Measurements from ENCODE around the gene LCE1F. TPM values are rescaled to one million over a fixed set of nuclear protein-coding genes. Genes with fewer than 3 reads are reported as not detected.
A peak's percentile ranks its signal among the peaks of the same experiment; 100 is the strongest.

Gene LCE1F
- total RNA-seq, 1 experiment from 2014 or later = not detected

DNA sequence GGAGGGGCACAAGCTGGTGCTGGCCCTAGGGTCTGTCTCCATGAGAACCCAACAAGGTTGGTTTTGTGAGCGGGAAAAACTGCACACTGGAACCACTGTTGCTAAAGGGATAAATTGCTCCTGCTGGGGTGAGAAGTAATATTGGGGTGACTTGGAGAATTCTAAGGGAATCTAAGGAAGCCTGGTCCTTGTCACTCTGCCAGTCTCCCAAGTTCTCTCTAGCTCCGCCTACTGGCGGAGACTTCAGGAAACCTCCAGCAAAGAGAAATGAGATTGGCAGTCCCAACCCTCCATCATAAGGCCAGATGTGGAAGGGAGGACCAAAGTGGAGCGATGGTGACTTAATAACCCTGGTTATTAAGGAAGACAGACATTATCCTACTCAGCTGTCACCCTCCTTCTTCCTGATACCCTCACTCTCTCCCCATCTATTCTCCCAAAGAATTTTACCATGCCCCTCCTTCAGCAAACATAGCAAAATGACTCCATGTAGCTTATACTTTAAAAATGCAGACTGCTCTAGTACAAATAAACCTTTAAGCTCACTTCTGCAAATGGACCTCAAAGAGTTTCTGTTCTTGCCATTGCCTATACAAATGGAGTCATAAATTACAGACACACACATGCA lies 2.7 kb downstream of the LCE1F start:
- no peaks in the 10 kb centered on the region for H3K36me3 ChIP-seq (ENCODE audit: control insufficient read depth in 1 of 2, insufficient read depth in 2 of 2, low read length in 2 of 2)
- POLR2A ChIA-PET = no interaction called here
- no peaks in the 10 kb centered on the region for H3K4me1 ChIP-seq (ENCODE audit: control insufficient read depth in 1 of 2, insufficient read depth in 2 of 2, low read length in 2 of 2)
- RAD21 ChIA-PET (ENCODE audit: low non-redundant PET in 1 of 2, low total read pairs in 2 of 2, uncharacterized antibody in 2 of 2, unreplicated experiment in 2 of 2) = no interaction called here
- H3K4me3 ChIP-seq (replicated peaks in 1 of 2; ENCODE audit: low read depth in 1 of 2, low read length in 2 of 2) = no peak overlapping the region
- no peaks in the 10 kb centered on the region for H3K9me2 ChIP-seq (ENCODE audit: insufficient read depth)
- H3K4me2 ChIP-seq (ENCODE audit: low read length) = no peak overlapping the region
- CTCF ChIA-PET = interaction anchor here (1.0 to 1.5 kb wide), 4 partner anchors 9 to 93 kb away, joined by 3 to 6 read pairs (median 4); partner anchors contain the start of gene LCE1E
- TF ChIP-seq TCF7L2 (IDR thresholded peaks at IDR 0.05; ENCODE audit: borderline replicate concordance, extremely low read depth, insufficient read depth, insufficient read length) (no peak), SP1 (IDR thresholded peaks at IDR 0.05; ENCODE audit: low read depth) (no peak), CBX3 (IDR thresholded peaks at IDR 0.05; ENCODE audit: low read depth) (no peak), YY1 (IDR thresholded peaks at IDR 0.05; ENCODE audit: extremely low read depth, insufficient replicate concordance, low read depth, low read length) (no peak), CTCF (IDR thresholded peaks at IDR 0.05 in 2 of 3, conservative IDR thresholded peaks at IDR 0.05 in 1 of 3; ENCODE audit: borderline replicate concordance in 1 of 3, insufficient read depth in 1 of 3, low read depth in 2 of 3, low read length in 2 of 3) (peak in 2 of 3 experiments; percentile 68 to 77; a peak in 4 of 6 replicates), CEBPB (IDR thresholded peaks at IDR 0.05; ENCODE audit: low read depth) (no peak), ZBTB33 (IDR thresholded peaks at IDR 0.05; ENCODE audit: extremely low read depth, insufficient replicate concordance, low read length) (no peak)
- TF ChIP-seq, protein P1, sequence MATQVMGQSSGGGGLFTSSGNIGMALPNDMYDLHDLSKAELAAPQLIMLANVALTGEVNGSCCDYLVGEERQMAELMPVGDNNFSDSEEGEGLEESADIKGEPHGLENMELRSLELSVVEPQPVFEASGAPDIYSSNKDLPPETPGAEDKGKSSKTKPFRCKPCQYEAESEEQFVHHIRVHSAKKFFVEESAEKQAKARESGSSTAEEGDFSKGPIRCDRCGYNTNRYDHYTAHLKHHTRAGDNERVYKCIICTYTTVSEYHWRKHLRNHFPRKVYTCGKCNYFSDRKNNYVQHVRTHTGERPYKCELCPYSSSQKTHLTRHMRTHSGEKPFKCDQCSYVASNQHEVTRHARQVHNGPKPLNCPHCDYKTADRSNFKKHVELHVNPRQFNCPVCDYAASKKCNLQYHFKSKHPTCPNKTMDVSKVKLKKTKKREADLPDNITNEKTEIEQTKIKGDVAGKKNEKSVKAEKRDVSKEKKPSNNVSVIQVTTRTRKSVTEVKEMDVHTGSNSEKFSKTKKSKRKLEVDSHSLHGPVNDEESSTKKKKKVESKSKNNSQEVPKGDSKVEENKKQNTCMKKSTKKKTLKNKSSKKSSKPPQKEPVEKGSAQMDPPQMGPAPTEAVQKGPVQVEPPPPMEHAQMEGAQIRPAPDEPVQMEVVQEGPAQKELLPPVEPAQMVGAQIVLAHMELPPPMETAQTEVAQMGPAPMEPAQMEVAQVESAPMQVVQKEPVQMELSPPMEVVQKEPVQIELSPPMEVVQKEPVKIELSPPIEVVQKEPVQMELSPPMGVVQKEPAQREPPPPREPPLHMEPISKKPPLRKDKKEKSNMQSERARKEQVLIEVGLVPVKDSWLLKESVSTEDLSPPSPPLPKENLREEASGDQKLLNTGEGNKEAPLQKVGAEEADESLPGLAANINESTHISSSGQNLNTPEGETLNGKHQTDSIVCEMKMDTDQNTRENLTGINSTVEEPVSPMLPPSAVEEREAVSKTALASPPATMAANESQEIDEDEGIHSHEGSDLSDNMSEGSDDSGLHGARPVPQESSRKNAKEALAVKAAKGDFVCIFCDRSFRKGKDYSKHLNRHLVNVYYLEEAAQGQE (IDR thresholded peaks at IDR 0.05; ENCODE audit: low read depth) = no peak
- no peak overlapping the region for H2AFZ ChIP-seq (ENCODE audit: low read depth, low read length, poor library complexity, severe bottlenecking)
- intact Hi-C loops (cut with micrococcal nuclease) = no loop called here
- peak; percentile 79 for ATAC-seq
- no peaks in the 10 kb centered on the region for H3K27me3 ChIP-seq (ENCODE audit: insufficient read depth, low read length)
- H3K9ac ChIP-seq (ENCODE audit: low read length) = no peak overlapping the region
- no TSS peak for BruUV-seq (replicated peaks)
- DNase-seq (ENCODE audit: low read depth, low spot score) = peak; percentile 28
- no peaks in the 10 kb centered on the region for H3K9me3 ChIP-seq (ENCODE audit: control insufficient read depth in 1 of 2, insufficient read depth in 1 of 2, low read depth in 1 of 2, low read length in 2 of 2)
- H3K27ac ChIP-seq (ENCODE audit: low read depth, low read length) = no peak overlapping the region
- no peaks in the 10 kb centered on the region for H4K20me1 ChIP-seq (ENCODE audit: insufficient read depth)
- H3K79me2 ChIP-seq (ENCODE audit: insufficient read depth, low read length) = no peaks in the 10 kb centered on the region
